Body of pancreas (tissue), 4 donors: ENCODE measurements around the gene DEPDC5.

Source experiments
- CTCF ChIP-seq, 7 experiments: fragments of 450-650 bp in 4 of 7; fragments of 200-600 bp in 3 of 7; sonication (generic) in 3 of 7; IDR thresholded peaks; one replicate each; pipeline ENCODE4 v1.5.1; 2016 to 2019; ENCODE audit warnings: antibody characterized with exemption in 7 of 7
- POLR2A ChIP-seq, 3 donors: fragments of 450-650 bp; IDR thresholded peaks; one replicate each; pipeline ENCODE4 v1.6.1; 2016; ENCODE audit warnings: antibody characterized with exemption in 3 of 3, mild to moderate bottlenecking in 2 of 3

GRCh38 chr22:31901388-31902137 lies 147.7 kb downstream of the DEPDC5 start:
- TF ChIP-seq CTCF (IDR thresholded peaks at IDR 0.05), result no peak
- TF ChIP-seq POLR2A (IDR thresholded peaks at IDR 0.05), result no peak
